Measurements from ENCODE around the gene IFNLR1.

Gene IFNLR1

DNA sequence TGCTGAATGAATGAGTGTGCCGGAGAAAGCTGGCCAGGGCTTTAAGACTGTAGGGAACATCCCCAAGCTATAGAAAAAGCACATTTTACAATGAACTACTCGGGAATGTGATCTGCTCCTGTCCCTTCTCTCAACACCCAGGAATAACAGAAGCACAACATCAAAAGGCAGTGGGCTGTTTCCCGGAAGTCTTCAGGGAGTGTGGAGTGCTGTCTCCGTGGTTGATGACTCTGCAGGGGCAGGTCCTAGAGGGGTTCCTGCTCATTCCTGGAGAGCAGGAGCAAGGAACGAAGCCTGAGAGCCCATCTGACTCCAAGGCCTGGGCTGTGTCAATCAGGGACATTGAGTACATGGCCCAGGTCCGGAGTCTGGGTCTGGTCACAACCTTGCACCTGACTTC lies 39.3 kb downstream of the IFNLR1 start:
- DNase-seq (ENCODE audit: low read depth) = no peak

DNA sequence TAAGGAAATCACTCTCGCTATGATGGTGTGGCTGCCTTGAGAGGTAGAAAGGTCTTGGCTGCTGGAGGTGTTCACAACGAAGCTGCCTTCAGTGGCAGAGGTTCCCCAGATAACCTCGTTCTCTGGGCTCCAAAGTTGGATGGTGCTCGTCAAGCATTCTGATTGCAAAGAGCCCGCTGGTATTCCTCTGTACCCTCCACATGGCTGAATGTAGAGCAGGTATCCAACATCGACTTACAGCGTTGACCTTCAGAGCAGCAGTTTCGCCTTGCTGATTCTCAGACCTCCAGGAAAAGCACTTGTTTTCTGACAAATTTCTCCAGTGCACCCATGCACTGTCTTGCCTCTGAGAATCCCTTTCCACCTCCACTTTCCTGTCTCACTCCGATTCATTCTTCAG lies 39.9 kb downstream of the IFNLR1 start:
- DNase-seq (ENCODE audit: low read depth) = no peak

DNA sequence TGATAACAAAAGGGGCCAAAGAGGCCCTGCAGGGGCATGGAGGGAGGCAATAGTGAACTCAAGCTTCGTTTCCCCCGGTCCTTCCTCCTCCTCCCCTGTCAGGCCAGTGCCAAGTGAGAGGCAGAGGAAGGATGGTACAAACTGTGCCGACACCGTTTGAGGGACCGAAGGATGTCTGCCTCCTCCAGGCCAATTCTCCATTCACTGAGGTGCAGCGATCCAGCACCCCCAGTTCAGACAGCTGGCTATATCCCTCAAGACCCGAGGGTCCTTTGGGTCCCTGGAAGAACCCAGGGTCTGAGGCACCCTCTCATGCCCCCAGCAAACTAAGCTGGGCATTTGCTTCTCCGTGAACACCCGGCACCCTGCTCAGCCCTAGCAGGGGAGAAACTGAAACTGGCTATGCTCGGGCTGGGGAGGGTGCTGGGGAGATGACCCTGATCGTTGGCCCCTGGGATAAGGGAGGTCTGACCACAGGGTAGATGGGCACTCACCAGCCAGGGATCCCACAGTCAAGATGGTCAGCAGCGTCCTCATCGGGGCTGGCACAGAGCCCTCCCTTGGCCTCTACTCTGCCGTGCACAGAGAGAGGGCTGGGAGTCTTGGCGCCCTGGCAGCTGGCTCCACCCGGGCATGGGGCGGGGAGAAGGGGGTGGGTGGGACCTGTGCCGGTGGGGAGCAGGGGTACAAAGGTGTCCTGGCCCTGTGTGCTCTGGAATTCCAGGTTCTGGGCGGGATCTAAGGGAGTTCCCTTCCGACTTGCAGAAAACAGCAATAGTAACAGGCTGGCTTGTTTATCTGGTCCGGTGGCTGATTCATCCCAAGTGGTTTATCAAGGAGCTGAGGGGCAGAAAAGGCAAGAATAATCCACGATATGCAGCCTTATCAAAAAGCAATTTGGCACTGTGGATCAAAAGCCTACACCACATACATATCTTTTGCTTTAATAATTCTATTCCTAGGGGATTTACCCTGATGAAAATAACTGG lies 44.2 kb downstream of the IFNLR1 start, which contains the start of gene IL22RA1:
IL22RA1 (minus strand) TSS at position 595 of the 989 bp plus-strand sequence; CDS start at position 537, 58 bp downstream.
- DNase-seq (ENCODE audit: low read depth) = no peak

DNA sequence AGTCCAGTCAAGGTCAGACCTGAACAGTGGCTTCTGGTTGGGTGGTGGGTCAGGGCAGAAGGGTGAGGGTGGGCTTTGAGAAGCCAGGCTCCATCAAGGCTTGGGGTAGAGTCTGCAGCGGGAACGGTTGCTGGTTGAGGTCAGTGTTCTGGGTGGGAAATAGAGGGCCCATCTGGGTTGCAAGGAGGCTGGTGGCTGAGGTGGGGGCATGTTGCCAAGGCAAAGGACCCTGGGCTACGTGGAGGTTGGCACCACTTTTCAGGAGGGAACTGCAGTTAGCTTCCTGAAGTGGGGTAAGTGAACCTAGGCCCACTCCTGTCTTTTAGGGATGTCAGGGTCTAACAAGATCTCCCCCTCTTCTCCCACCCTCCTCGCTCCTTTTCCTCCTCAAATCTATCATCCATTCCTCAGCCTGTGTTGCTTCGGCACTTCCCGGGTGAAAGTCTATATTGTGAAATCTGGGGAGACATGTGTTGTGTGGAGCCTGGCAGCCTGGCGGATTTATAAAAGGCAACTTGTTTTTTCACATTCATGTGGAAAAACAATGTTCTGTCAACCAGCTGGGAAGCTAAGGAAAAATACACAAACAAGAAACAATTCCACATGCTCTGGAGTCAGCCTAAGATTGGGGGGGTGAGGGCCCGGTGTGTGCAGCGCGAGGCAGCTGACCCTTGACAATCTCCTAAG lies 45.6 kb downstream of the IFNLR1 start:
- no peak for DNase-seq (ENCODE audit: low read depth)

DNA sequence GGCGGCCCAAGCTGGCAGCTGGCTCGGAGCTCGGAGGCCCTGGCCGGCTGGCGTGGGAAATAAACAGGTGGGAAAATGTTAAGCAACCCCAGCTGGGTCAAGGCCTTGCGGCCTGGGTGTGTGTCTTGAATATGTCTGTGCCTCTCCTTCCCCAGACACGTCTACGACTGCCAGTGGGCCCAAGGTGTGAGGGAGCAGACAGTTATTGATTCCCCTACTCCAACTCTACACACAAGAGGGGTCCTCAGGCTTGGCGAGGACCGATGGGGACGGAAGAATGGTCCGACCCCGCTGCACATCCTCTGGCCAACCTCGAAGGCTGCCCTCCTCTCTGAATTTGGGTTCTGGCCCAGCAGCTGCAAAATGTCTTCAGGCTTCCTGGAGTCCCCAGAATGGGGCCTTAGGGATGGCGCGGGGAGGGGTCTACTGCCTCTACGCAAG lies 46.3 kb downstream of the IFNLR1 start:
- no peak for DNase-seq (ENCODE audit: low read depth)

DNA sequence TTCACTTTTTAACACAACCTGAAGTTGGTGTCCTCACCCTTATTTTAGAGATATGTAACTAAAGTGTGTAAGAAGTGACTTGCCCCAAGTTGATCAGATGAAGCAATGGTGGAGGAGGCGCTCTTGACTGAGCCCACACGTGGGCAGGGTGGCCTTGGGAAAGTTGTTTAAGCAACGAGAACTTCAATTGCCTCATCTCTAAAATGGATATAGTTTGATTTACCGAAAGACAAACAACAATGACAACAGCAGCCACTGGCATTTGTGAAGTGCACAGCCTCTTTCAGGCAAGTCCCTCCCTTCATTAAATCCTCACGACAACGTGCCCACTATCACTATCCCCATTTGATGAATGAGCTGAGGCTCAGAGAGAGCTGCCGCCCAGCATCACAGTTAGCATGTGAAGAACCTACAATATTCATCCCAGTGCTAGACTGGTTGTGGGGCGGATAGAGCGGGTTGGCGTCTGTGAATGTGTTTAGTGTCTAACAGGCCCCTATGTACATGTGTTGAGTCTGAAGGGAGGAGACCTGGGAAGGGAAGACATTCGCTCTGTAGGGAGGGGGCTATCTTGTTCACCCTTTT lies 47.2 kb downstream of the IFNLR1 start:
- DNase-seq (ENCODE audit: low read depth) = no peak

DNA sequence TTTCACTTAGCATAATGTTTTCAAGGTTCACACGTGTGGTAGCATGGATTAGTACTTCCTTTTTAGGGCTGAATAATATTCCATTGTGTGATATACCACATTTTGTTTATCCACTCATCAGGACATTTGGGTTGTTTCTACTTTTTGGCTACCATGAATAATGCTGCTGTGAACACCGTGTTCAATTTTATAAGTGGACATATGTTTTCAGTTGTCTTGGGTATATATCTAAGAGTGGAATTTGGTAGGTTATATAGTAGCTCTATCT lies 47.9 kb downstream of the IFNLR1 start:
- DNase-seq (ENCODE audit: low read depth) = no peak

DNA sequence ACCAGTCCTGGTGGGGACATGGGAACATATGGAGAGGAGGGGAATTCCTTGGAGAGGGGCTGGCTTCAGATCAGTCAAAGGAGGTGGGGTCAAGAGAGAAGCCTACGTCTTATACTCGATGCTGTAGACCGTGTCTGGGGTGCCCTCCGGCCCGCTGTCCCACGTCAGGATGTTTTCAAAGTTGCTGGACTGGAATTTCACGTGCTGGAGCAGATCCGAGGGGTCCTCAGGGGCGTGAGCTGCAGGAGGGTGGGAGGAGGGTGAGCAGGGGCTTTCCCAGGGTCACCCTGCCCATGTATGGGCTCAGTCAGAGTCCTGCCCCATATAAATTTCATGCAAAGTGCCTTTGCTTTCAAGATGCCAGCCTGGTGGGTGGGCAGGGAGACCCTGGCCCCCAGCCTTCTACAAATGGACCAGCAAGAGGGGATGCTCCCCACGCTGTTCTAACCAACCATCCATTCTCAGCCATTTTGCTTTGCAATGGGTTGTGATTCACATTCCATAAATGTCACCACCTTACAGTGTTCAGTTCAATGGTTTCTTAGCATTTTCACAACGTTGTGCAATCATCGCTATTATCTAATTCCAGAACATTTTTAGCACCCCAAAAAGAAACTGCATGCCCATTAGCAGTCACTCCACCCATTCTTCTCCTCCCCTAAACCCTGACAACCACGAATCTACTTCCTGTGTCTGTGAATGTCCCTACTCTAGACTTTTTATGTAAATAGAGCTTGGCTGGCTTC lies 48.4 kb downstream of the IFNLR1 start:
- no peak for DNase-seq (ENCODE audit: low read depth)

DNA sequence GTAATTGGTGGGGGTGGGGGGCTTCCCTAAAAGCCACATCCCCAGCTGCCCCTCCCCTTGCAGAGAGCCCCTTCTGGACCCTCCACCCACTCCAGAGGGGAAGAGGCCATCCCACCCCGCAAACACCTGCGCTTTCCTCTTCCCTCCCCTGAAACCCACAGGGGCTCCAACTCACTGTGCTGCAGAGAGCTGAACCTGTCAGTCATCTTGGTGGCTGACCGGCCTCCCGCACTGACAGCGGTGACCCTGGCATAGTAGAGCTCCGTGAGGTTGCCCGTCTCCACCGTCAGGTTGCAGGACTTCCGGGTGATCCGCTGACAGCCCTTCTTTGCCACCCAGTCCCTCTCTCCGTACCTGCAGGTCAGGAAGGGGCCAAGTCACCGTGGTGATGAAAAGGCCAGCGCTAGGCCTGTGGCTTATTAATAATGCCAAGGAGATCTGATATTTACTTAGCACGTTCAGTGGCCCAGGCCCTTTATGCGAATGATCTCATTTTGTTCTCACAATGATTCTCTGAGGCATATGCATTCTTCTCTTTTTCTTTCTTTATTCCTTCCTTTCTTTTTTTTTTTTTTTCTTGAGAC lies 50.0 kb downstream of the IFNLR1 start:
- DNase-seq (ENCODE audit: low read depth) = no peak

DNA sequence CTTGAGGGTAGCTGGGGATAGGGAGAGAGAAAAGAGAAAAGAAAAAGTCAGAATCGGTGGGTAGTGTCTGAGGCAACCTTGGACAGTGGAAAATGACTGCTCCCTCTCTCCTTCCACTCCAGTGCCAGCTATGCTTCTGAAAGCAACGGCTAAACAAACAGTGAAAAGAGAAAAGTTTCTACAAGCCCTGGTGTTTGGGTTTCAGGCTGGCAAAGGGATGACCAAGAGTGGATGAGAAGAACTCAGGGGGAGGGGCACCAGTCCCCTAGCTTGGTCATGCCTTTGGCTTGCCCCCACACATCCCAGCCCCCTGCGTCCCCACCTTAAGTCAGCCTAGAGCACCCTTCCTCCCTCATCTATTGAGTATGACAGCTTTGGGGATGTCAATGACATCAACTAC lies 52.7 kb downstream of the IFNLR1 start:
- DNase-seq (ENCODE audit: low read depth) = no peak

DNA sequence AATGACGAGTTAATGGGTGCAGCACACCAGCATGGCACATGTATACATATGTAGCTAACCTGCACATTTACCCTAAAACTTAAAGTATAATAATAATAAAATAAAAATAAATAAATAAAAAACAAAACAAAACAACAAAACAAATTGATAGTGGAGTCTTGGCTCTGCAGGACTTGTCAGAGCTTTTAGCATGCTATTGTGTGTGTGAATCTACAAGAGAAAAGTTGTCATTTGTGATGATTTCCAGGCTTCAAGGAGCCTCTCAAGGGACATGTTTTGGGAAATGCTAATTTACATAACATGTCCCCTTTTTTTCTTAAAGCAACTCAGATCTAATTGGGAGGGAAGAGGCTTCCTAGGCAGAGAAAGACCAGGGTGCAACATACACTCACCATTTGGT lies 53.3 kb downstream of the IFNLR1 start:
- no peak for DNase-seq (ENCODE audit: low read depth)

DNA sequence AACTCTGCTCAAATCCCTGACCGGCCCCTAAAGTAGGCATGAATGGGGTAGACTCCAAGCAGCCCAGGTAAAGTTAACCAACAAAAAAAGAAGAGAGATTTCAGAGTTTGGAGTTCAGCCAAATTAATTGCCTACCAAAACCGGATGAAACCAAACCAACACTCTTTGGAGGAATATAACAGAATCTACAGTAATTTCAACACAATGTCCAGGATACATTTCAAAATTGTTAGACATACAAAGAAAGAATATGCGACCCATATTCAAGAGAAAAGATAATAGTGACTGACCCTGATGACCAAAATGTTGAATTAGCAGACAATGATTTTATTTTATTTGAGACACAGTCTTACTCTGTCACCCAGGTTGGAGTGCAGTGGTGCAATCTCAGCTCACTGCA lies 56.7 kb downstream of the IFNLR1 start:
- DNase-seq (ENCODE audit: low read depth) = no peak

DNA sequence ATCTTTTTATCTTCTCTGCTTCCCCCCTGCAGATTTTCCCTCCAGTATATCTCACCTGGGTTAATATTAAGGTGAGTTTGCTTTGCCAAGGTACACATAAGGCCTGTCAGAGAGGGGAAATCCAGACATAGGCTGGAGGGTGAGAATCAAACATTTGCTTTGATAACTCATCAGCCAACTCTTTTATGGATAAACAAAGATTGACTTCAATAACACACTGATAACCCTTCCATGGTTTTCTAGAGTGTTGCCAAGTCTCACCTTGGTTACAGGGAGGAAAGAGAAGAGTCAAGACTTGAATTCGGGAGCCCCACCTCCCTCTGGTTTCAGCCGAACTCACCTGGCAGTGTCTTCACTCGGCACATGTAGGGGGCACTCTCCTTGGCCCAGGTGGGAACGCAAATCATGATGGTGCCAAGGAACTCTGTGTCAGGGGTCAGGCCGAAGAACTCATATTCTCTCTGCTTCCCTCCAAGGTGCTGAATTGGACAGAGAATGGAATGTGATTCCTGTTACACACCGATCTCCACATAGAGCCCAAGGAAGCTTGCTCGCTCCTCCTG lies 59.2 kb downstream of the IFNLR1 start:
- no peak for DNase-seq (ENCODE audit: low read depth)

DNA sequence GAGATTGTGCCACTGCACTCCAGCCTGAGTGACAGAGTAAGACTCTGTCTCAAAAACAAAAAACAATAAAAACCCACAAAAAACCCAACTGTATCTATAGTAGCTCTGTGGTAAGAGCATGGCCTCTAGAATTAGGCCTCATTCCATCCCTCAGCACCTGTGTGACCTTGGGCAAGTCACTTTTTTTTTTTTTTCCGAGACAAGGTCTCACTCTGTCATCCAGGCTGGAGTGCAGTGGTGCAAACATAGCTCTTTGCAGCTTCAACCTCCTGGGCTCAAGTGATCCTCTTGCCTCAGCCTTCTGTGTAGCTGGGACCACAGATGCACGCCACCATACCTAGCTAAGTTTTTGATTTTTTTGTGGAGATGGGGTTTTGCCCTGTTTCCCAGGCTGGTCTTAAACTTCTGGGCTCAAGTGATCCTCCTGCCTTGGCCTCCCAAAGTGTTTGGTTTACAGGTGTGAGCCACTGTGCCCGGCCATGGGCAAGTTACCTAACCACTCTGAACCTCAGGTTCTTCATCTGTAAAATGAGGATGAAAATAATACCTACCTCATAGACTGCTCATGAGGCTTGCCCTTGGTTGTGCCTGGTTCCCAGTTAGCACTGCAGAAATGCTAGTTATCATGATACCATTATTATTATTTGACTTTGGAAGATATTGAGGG lies 59.8 kb downstream of the IFNLR1 start:
- DNase-seq (ENCODE audit: low read depth) = no peak

DNA sequence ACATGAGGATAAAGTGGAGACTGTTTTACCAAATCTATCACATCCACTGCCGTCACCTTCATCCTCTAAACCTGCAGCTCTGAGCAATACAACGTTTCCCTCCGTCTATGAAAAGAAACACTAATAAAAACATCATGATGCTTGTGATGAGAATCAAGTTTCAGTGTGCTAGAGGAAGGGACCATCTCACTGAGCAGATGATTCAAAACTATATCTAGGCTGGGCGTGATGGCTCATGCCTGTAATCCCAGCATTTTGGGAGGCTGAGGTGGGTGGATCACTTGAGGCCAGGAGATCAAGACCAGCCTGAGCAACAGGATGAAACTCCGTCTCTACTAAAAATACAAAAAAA lies 60.4 kb downstream of the IFNLR1 start:
- DNase-seq (ENCODE audit: low read depth) = no peak

DNA sequence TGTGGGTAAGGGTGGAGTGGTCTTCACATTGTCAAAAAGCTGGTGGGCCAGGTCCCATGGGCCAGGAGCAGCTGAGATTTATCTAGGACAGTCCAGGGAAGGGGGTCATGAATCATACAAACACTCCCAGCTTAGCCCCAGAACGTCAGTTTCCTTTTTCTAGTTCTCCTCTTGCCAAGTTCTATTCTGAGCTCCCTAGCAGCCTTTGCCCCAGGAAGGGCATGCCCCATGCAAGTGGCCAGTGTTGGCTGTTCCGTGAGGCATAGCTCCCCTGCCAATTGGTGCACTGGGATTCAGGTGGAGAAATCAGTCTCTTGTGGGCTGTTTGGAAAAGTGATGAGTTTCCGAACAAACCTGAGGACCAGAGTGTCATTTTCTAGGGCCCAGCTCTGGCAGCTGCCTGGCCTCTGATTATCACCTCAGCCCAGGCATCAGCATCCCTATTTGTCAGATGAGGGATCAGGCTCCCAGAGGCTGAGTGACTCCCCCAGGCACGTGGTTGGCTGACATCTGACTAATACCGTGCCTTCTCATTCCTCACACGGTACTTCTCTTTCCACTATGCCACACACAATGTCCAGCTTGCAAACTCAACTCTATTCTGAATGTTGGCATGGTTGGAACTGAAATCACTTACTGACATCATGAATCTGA lies 60.9 kb downstream of the IFNLR1 start:
- no peak for DNase-seq (ENCODE audit: low read depth)

DNA sequence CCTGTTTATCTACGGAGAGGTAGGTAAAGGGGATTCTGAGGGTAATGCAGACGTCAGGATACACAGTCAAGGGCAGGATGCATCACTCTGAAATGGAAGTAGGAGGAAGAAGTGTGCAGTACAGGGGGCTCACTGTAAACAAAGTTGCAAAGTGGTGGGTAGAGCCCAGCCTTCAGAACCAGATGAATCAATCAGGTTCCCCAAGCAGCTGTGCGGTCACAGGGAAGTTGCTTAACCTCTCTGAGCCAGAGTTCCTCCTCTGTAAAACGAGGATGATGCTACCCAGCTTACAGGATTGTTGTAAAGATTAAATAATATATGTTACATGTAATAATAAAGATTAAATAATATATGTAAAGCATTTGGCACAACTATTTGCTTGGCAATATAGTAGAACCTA lies 61.6 kb downstream of the IFNLR1 start:
- DNase-seq (ENCODE audit: low read depth) = no peak

DNA sequence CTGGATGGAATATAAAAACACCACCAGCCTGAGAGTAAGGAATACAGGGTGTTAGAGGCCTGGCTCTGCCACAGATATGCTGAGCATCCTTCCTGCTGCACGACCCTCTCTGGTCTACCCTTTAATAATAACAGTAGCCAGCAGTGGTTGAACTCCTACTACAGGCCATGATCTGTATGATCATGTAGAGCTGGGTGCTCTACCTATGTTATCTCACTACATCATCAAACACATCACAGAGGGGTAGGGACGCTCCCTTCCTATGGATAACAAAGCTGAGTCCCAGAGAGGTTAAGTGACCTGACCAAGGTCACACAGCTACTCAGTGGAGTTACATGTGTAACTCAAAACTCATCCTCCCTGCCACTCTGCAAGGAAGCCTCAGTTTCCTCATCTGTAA lies 62.1 kb downstream of the IFNLR1 start:
- DNase-seq (ENCODE audit: low read depth) = no peak

DNA sequence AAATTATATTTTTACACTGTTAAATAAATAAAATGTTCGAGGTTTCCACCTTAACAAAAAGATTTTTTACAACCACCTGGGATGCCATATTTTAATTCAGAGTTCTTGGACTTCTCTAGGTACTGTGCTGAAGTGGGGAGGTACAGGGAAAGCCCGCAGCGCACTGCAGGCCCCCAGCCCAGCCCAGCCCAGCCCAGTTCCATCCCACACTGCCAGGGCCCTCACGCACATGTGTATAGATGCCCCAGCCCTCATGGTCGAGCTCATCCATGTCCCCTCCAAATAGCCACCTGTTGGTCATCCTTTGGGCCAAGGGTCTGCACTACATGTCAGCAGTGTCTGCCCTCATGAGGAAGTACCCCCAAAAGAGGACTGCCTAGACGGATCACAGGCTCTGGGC lies 63.5 kb downstream of the IFNLR1 start:
- no peak for DNase-seq (ENCODE audit: low read depth)

DNA sequence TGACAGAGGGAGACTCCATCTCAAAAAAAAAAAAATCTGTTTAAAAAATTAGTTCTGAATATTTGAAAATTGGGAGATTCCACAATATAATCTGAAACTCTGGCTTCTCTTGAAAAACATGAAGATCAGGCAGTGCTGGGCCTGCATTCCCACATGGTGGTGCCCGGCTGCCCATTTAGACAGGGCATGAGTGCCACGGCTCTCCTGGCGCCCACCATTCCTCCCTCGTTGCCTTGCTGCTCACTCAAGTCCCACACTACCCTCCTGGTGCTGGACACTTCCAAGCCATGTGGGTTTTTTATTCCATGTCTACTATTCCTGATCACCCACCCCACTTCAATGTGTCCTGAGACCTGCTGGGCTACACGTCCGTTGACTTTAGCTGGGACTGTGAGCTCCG lies 64.3 kb downstream of the IFNLR1 start:
- no peak for DNase-seq (ENCODE audit: low read depth)

DNA sequence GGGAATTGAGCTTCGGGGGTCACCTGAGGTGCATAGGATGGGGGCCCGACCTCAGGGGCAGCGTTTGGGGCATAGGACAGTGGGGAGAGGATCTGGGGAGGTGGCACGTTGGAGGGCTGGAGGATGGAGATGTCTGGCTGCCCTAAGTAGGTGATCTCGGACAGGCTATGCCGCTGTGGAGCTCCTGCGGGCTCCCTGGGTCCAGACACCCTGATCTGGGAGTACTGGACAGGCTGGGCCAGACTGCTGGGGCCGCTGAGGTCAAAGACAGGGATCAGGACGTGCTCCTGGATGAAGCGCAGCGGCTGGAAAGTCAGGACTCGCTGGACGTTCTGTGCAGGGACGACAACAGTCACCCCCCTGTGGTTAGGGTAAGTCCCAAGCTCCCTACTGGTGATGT lies 65.7 kb downstream of the IFNLR1 start:
- no peak for DNase-seq (ENCODE audit: low read depth)

All from non-pigmented ciliary epithelial cell (primary cell).